GM21786 (cell line): ENCODE data around the gene NME1.
"Not testable (repeated sequence)": the region's sequence is repeated elsewhere in the genome, so short reads cannot be mapped to it uniquely, and the experiment has no call there.

Experiments
- ATAC-seq: cut with Tn5 transposase; IDR thresholded peaks from one replicate; pipeline ENCODE4 v1.9.1; 2021; ENCODE audit not compliant: unreplicated experiment

NME1 gene

GRCh38 chr17:51153210-51154072 lies at the start of gene NME1:
NME1 (plus strand) TSS chr17:51153559; CDS start chr17:51155655, 2,096 bp downstream.
- ATAC-seq: peak; percentile 91

- no peak for ATAC-seq
Observed at GRCh38 chr17:51107778-51108177, 45.6 kb upstream of the NME1 start.

GRCh38 chr17:51112303-51113222 lies 40.8 kb upstream of the NME1 start:
- not testable (repeated sequence) for ATAC-seq

GRCh38 chr17:51115179-51115578 lies 38.2 kb upstream of the NME1 start:
- ATAC-seq: no peak

- no peak for ATAC-seq
Observed at GRCh38 chr17:51118330-51119195, 34.8 kb upstream of the NME1 start.

GRCh38 chr17:51119415-51120356 lies 33.7 kb upstream of the NME1 start:
- peak; percentile 16 for ATAC-seq

- peak; percentile 22 for ATAC-seq
Observed at GRCh38 chr17:51120357-51120738, 33.0 kb upstream of the NME1 start.

GRCh38 chr17:51120739-51121619 lies 32.4 kb upstream of the NME1 start, which contains the start of gene SPAG9:
SPAG9 (minus strand) TSS chr17:51120868; CDS start chr17:51120656, 212 bp downstream.
- peak; percentile 63 for ATAC-seq

GRCh38 chr17:51121620-51122472 lies 31.5 kb upstream of the NME1 start:
- no peak for ATAC-seq

- ATAC-seq: not testable (repeated sequence)
Observed at GRCh38 chr17:51122473-51123115, 30.8 kb upstream of the NME1 start.

GRCh38 chr17:51124640-51125503 lies 28.5 kb upstream of the NME1 start:
- ATAC-seq: no peak

- ATAC-seq: no peak
Observed at GRCh38 chr17:51128076-51128475, 25.3 kb upstream of the NME1 start.

- ATAC-seq: peak; percentile 68
Observed at GRCh38 chr17:51132964-51133319, 20.4 kb upstream of the NME1 start.

- ATAC-seq: peak; percentile 15
Observed at GRCh38 chr17:51133365-51133764, 20.0 kb upstream of the NME1 start.

- no peak for ATAC-seq
Observed at GRCh38 chr17:51135956-51136355, 17.4 kb upstream of the NME1 start.

GRCh38 chr17:51142597-51142996 lies 10.8 kb upstream of the NME1 start:
- no peak for ATAC-seq
